ENCODE measurements around the gene TCP11.

DNA sequence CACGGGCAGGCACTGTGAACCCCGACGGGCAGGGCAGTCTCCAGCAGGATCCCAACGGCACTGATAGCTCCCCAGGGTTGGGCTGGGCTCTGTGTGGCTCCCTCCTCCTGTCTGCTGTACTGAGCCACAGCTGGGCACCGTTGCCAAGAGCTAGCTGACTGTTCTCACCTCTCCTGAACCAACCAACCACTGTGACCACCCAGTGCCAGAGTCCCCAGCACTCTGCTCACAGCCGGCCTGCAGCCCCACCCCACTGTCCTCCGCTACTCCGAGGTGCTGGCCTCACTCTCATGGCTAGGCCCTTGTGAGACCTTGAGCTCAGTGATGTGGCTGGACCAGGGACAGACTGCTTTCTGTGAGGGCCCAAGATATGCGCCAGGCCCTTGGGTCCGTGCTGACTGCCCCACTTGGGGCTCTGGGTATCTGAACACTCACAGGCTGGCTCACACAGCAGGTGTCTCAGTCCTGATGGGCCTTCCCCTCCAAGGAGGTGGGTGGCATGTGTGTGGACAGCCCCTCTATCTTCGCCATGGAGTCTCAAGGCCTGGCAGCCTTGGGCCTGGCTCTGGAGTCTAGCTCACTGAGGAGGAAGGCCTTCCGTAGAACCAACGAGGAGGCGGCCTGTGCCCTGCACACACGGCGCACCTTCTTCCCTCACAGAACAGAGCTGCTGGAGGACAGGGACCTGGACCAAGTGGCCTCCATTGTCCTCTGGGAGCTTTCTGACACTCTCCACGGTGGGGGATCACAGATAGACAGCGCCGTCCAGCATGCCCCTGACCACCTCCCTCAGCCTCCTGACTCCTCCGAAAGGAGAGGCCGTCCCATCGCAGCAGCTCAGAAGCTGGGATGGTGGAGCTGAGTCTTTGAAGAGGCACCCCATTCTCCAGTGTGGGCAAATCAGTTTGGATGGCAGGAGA is 53.5 kb downstream of the TCP11 start:
- TF ChIP-seq, protein P1, sequence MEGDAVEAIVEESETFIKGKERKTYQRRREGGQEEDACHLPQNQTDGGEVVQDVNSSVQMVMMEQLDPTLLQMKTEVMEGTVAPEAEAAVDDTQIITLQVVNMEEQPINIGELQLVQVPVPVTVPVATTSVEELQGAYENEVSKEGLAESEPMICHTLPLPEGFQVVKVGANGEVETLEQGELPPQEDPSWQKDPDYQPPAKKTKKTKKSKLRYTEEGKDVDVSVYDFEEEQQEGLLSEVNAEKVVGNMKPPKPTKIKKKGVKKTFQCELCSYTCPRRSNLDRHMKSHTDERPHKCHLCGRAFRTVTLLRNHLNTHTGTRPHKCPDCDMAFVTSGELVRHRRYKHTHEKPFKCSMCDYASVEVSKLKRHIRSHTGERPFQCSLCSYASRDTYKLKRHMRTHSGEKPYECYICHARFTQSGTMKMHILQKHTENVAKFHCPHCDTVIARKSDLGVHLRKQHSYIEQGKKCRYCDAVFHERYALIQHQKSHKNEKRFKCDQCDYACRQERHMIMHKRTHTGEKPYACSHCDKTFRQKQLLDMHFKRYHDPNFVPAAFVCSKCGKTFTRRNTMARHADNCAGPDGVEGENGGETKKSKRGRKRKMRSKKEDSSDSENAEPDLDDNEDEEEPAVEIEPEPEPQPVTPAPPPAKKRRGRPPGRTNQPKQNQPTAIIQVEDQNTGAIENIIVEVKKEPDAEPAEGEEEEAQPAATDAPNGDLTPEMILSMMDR (IDR thresholded peaks at IDR 0.05): no peak
- no peak for TF ChIP-seq POLR2A (IDR thresholded peaks at IDR 0.05)

Data from Peyer's patch (tissue), 4 donors.